GM11168 (cell line): ENCODE results near the gene DNAI1.
"Not testable (repeated sequence)": the region's sequence is repeated elsewhere in the genome, so short reads cannot be mapped to it uniquely, and the experiment has no call there.

Experiments used
- in situ Hi-C: fragments of 300-500 bp; cut with MboI; formaldehyde crosslinking; loops from one replicate; pipeline ENCODE4 v1.12.0; 2022; ENCODE audit warnings: low sequenced_read_pairs; ENCODE audit not compliant: unreplicated experiment

The DNAI1 gene

GRCh38 chr9:34446951-34447350 lies 11.7 kb upstream of the DNAI1 start:
- in situ Hi-C loops: no loop called here

GRCh38 chr9:34450644-34451043 lies 8.0 kb upstream of the DNAI1 start:
- in situ Hi-C loops: no loop called here

DNA sequence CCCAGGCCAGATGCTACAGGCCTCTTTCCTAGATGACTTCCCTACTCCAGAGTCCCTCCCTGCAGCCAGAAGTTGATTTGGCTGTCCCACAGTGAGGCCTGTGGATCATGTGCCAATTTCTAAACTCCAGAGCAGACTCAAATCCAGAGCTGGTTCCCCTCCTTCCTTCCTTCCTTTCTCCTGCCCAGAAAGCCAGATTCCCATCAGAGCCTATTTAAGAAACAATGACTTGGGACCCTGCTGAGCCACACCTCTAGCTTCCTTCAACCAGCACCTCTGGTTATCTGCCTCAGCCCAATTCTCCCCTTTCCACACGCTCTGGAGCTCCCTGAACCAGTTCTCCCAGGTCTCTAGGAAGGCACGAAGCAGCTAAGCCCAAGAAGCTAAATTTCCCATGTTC lies 7.5 kb upstream of the DNAI1 start:
- in situ Hi-C loops: no loop called here

DNA sequence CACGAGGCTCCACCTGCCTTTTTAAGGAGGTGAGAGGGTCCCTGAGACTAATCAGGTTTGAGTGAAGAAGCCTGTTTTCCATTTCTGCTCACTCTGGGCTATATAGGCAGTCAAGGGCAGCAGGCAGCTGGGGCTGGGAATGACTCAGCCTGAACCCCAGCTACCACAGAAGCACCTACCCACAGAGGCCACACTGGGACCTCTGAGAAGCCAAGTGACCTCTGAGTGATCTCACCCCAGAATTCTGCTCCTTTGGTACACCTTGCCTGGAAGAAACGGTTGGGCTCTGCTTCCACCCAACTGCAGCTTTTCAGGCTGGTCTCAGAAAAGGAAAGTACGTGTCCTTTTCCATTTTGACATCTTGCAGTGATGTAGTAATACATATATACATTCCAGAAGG lies 7.1 kb upstream of the DNAI1 start:
- in situ Hi-C loops: no loop called here

GRCh38 chr9:34452568-34452967 lies 6.0 kb upstream of the DNAI1 start:
- in situ Hi-C loops: no loop called here

DNA sequence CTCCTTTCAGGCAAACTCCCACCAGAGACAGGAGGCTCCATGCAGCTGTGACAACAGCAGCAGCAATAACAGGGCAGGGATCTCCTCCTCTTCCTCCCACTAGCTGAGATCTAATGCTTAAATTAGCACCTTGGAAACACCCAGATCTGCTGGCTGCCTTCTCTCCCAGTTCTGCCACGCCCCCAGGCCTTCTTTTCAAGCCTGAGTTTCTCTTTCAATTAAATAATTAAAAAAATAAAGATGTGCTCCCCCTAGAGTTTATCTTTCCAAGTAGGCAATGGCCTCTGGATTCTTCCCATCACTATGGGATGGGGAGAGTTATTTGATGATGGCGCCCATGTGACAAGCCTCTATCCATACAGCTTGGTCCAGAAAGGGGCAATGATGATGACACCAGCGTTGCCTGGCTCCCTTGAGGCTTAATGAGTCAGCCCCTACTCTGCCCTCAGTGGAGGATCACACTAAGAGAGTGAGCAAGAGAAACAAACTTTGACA lies 4.0 kb upstream of the DNAI1 start:
- in situ Hi-C loops: no loop called here

DNA sequence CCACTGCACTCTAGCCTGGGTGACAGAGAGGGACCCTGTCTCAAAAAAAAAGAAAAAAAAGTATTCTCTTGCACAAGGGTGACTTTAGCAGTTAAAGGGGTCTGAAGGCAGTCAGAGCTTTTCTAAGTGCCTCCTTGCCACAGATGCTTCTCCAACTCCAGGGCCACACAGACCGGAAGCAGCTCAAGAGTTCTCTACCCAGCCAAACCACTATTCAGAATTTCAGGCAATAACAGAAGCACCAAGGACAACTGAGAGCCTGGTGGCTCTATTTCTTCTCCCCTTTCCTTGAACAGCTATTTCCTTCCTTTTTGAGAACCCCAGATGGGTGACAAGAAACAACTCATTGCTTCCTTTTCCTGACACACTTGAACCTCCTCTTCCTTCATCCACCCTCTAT lies 2.5 kb upstream of the DNAI1 start:
- in situ Hi-C loops: no loop called here

DNA sequence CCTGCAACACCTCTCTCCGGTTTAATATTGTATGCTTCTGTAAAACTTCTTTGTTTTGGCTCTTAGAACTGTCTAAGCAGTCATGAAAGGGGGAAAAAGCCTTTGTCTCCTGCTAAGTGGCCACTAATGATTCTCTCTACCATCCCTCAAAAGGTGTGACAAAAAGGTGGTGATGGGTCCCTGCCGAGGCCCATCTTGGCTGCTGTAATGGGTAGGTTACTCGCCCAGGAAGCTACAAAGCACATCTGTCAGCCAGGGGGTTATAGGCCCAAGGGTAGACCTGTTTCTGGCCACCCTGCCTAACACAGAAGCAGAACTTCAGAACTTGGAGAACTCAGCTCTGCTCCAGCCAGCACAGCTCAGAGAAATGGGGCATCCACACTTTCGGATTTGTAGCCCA lies 1.9 kb upstream of the DNAI1 start:
- in situ Hi-C loops: no loop called here

DNA sequence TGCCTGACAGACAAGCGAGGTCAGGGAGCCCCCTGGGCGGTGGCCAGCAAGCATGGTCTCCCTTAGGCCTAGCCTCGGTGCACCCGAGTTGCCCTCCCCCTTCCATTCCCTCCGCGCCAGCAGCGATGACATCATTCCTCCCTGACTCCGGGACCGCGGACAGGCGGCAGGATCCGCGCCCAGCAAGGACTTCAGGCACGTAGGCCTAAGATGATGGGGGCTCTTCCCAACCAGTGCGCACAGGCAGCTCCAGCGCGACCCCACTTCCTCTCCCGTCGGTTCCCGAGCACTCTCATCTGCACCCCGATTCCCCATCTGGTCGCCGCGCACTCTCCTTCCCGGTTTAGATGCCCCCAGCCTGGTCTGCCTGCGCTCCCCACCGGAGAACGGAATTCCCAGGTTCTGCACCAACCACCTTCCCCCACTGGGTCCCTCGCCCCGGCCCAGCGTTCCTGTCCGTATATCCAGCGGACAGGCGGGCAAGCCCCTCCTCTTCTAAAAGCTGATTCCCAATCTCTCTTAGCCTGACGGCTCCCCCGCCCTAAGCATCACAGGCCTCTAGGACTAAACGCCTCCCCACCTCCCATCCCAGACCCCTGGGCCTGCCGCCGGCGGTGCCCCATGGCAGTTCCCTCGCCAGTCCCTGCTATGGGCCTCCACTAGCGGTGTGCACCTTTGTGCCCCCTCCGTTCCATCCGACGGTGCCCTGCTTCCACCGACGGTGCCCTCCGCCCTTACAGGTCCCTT lies 1.2 kb upstream of the DNAI1 start:
- in situ Hi-C loops: no loop called here

DNA sequence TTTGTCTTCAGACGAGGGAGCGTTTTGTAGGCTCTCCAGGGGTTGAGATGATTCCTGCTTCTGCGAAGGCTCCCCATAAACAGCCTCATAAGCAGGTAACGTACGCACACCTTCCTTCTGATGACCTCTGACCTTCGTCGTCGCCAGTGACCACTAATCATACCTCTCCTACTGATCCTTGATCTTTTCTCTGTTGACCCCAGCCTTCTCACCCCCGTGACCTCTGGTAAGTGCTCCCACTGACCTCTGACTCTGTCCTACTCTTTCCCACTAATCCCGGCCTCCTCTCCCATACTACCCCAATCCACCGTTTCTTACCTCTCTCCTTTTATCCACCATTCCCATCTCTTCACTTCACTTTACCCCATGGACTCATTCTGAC lies 345 bp downstream of the DNAI1 start:
- in situ Hi-C loops: no loop called here

- in situ Hi-C loops: no loop called here
Measured at GRCh38 chr9:34459356-34459755, 751 bp downstream of the DNAI1 start.

GRCh38 chr9:34459941-34460340 lies 1.3 kb downstream of the DNAI1 start:
- in situ Hi-C loops: no loop called here

DNA sequence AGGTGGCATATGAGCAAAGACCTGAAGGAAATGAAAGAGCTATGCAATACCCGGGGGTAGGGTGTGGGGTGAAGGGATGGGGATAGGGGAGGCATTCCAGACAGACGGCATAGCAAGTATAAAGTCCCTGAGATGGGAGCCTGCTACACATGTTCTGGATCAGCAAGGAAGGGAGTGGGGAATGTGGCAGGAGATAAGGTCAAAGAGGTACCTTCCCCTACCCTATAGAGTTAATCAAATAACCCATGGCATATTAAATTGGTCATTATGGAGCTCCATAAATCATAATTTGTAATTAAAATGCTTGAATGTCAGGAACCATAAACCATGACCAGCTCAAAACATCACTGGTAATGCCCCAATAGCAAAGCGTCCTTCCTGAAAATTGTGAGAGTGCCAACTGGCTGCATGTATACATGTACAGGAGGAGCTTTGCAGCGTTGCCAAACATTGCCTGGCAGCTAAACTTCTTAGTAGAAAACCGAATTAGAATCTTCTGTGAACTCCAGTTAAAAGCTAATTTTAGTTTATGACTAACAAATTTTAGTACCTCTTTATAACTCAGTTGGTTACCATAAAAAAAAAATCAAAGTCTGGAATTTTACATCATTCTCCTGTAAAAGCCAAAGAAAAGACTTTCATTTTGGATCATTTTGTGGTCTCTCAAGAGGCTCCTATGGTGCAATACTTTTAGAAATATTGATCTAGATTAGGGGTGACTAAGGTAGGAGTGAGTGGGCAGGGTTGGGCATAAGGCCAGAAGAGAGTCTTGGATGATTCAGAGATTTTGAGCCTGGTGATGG lies 4.7 kb downstream of the DNAI1 start:
- in situ Hi-C loops: no loop called here

DNA sequence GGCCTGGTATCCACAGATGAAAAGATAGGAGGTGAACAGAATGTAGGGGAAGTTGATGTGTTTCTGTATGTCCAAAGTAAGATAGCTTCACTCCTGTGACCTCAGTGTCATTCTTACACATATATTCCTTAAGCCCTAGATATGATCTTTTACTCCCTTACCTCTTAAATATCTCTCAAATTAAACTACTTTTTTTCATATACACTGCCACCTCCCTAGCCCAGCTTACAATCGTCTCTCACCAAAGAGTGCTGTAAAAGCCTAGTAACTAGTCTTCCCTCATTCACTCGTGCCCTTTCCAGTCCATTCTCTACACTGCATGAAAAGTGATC lies 5.3 kb downstream of the DNAI1 start:
- in situ Hi-C loops: no loop called here

DNA sequence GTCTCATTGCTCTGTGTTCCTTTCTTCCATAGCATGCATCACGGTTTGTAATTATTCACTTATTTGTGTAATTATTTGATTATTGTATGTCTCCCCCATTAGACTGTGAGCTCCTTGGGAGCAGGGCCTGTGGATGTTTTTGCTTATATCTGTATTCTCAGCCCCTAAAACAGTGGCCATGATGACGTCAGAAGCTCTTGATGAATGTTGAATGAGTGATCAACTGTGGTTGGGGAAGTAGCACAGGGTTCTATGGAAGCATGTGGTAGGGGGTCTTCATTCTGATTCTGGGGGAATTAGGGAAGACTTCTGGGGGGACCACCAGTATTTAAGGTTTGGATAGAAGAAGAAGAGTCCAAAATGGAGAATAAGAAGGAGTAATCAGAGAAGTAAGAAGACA lies 6.0 kb downstream of the DNAI1 start:
- in situ Hi-C loops: no loop called here

- in situ Hi-C loops: no loop called here
Measured at GRCh38 chr9:34465468-34465867, 6.9 kb downstream of the DNAI1 start.

DNA sequence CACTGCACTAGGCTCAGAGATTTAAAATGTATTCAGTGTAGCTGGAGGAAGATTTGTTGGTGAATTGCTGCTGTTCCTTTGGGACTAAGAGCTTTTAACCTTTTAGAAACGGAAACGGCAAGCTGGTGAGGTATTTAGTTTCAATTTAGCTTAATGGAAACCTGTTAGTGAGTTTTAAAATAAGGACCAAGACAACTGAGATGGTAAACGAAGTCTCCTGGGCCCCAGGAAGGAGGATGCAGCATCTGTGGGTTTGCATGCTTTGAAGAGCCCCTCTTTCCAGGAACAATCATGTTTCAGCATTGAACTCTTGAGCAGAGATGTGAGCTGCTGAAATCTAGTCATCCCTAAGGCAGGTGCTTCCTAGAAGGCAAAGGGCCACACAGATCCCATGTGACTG lies 16.5 kb downstream of the DNAI1 start:
- in situ Hi-C loops: no loop called here

- in situ Hi-C loops: no loop called here
Measured at GRCh38 chr9:34477541-34477940, 18.9 kb downstream of the DNAI1 start.

DNA sequence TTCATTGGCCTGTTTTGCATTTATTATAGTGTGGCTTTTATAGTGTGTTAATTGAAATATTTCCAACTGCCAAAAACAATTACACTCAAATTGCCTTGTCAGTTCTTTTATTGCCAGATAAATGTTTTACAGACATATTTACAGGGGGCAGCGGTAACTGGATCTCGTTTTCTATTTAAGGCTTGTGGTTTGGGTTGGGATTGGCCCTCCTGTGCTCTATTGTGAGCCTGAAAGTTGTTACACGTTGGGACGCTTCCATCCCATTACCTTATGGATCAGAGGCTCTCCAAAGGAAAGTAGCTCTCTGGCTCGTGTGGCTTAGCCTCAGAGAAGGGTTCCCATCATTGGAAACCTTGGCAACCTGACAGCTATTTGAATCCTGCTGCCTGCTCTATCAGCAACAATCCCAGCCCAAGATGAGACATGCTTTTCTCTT lies 20.8 kb downstream of the DNAI1 start:
- in situ Hi-C loops: no loop called here

DNA sequence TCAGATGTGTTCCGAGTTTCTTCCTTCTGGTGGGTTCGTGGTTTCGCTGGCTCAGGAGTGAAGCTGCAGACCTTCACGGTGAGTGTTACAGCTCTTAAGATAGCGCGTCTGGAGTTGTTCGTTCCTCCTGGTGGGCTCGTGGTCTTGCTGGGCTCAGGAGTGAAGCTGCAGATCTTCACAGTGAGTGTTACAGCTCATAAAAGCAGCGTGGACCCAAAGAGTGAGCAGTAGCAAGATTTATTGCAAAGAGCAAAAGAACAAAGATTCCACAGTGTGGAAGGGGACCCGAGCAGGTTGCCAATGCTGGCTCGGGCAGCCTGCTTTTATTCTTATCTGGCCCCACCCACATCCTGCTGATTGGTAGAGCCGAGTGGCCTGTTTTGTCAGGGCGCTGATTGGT lies 23.0 kb downstream of the DNAI1 start:
- in situ Hi-C loops: not testable (repeated sequence)

GRCh38 chr9:34482746-34483145 lies 24.1 kb downstream of the DNAI1 start:
- in situ Hi-C loops: not testable (repeated sequence)

GRCh38 chr9:34484678-34485077 lies 26.1 kb downstream of the DNAI1 start:
- in situ Hi-C loops: no loop called here
